Uterus (tissue), 4 donors: ENCODE results near the gene ST7. TPM values are rescaled to one million over a fixed set of nuclear protein-coding genes. Genes with fewer than 3 reads are reported as not detected.

Experiments used
- DNase-seq, 2 donors: peaks; one replicate each; pipeline ENCODE4 v3.0.0-alpha.2; 2019 to 2020
- H3K27ac ChIP-seq, 2 donors: fragments of 200-600 bp; sonication (generic); 1 replicate in 1 of 2; 2 replicates in 1 of 2; pipeline ENCODE4 v1.5.1; 2016 to 2018
- H3K27me3 ChIP-seq, 2 donors: fragments of 200-600 bp; sonication (generic); one replicate each; pipeline ENCODE4 v1.5.1; 2018 to 2019; ENCODE audit warnings: control low read depth in 1 of 2
- H3K36me3 ChIP-seq, 2 donors: fragments of 200-600 bp; sonication (generic); one replicate each; pipeline ENCODE4 v1.5.1; 2019; ENCODE audit warnings: control low read depth in 1 of 2
- H3K4me1 ChIP-seq, 2 donors: fragments of 200-600 bp; sonication (generic); one replicate each; pipeline ENCODE4 v1.5.1; 2018 to 2019; ENCODE audit warnings: control low read depth in 1 of 2
- H3K4me3 ChIP-seq, 2 donors: fragments of 200-600 bp; sonication (generic); 1 replicate in 1 of 2; 2 replicates in 1 of 2; pipeline ENCODE4 v1.5.1; 2018 to 2019; ENCODE audit warnings: mild to moderate bottlenecking in 1 of 2
- H3K9me3 ChIP-seq, 2 donors: fragments of 200-600 bp; sonication (generic); one replicate each; pipeline ENCODE4 v1.5.1; 2019; ENCODE audit warnings: control low read depth in 1 of 2
- POLR2A ChIP-seq, 2 donors: fragments of 450-650 bp; IDR thresholded peaks; one replicate each; pipeline ENCODE4 v1.6.1; 2016; ENCODE audit warnings: antibody characterized with exemption in 2 of 2, mild to moderate bottlenecking in 1 of 2, moderate library complexity in 1 of 2
- intact Hi-C: fragments of 100-400 bp; cut with DNase I; formaldehyde crosslinking; loops from one replicate; pipeline ENCODE4 v1.15.1; 2023; ENCODE audit warnings: low total_unique reads
- total RNA-seq, 4 donors: library from RNA; depleted of rRNA in 3 of 4; stranded (reverse); fragments of >200 nt in 3 of 4; gene quantifications; one replicate each; pipeline versions ENCODE4 v1.1.0 to v1.2.4, GENCODE V29; 2014 to 2023
- TF ChIP-seq, protein P1 (sequence below), 4 experiments: fragments of 200-600 bp in 2 of 4; fragments of 450-650 bp in 2 of 4; sonication (generic) in 2 of 4; IDR thresholded peaks; one replicate each; pipeline ENCODE4 v1.5.1; 2016 to 2019; ENCODE audit warnings: antibody characterized with exemption in 4 of 4, mild to moderate bottlenecking in 2 of 4, moderate library complexity in 1 of 4
- donor health status: DM: yes; HTN: yes; CAD: no.

ST7 gene
- total RNA-seq, 4 donors from 2014 or later, result 27.4 to 41.0 (median 31.4) TPM

DNA sequence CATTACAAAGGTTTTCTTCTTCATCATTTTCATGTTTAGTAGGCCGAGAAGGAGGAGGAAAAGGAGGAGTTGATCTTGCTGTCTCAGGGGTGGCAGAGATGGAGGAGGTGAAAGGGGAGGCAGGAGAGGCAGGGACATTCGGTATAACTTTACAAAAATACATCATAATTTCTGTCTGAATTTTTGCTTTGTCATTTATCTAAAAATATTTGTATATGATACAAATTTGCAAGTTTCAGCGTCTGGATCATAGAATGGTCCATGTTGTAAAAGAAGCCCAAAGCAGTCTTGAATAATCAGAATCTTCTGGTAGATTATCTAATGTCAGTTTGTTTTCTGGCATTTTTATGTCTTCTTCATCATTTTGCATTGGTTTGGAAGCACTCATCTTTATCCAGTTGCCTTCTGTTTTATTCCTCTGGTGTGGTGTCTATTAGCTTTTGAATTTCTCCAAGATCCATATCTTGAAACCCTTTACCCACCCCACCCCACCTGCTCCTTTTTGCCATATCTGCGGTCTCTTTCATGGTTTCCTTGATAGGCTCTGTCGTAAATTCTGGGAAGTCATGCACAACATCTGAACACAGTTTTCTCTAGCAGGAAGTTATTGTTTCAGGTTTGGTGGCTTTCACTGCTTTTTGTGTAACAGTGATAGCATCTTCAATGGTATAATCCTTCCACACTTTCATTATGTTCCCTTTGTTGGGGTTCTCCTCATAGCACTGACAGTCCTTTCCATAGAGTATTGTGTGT lies 95.0 kb downstream of the ST7 start:
- H3K36me3 ChIP-seq, result no peaks in the 10 kb centered on the region
- DNase-seq, result no peak
- TF ChIP-seq, protein P1, sequence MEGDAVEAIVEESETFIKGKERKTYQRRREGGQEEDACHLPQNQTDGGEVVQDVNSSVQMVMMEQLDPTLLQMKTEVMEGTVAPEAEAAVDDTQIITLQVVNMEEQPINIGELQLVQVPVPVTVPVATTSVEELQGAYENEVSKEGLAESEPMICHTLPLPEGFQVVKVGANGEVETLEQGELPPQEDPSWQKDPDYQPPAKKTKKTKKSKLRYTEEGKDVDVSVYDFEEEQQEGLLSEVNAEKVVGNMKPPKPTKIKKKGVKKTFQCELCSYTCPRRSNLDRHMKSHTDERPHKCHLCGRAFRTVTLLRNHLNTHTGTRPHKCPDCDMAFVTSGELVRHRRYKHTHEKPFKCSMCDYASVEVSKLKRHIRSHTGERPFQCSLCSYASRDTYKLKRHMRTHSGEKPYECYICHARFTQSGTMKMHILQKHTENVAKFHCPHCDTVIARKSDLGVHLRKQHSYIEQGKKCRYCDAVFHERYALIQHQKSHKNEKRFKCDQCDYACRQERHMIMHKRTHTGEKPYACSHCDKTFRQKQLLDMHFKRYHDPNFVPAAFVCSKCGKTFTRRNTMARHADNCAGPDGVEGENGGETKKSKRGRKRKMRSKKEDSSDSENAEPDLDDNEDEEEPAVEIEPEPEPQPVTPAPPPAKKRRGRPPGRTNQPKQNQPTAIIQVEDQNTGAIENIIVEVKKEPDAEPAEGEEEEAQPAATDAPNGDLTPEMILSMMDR (IDR thresholded peaks at IDR 0.05), result no peak
- TF ChIP-seq POLR2A (IDR thresholded peaks at IDR 0.05), result no peak
- H3K4me1 ChIP-seq, result peaks cover 0 to 14% of the 10 kb centered on the region in 2 donors
- no peaks in the 10 kb centered on the region for H3K27me3 ChIP-seq
- no peak overlapping the region for H3K4me3 ChIP-seq
- H3K27ac ChIP-seq, result no peak overlapping the region
- no peaks in the 10 kb centered on the region for H3K9me3 ChIP-seq
- intact Hi-C loops, result no loop called here

DNA sequence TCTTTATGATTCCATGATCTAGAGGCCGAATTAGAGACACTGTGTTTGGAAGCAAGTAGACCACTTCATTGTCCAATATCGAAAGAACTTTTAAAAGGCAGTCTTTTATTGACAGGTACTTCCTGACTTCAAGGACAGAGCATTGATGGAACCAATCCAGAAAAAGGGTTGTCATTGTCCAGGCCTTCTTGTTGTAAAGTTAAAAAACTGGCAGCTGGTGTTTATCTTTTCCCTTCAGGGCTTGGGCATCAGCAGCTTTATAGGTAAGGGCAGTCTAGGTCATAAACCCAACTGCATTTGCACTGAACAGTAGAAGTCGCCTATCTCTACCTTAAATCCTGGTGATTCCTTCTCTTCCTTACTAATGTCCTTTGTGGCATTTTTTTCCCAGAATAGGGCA lies 95.6 kb downstream of the ST7 start:
- intact Hi-C loops, result no loop called here
- Histone ChIP-seq H3K4me3 (no peak overlapping the region), H3K36me3 (no peaks in the 10 kb centered on the region), H3K9me3 (no peaks in the 10 kb centered on the region), H3K4me1 (peaks cover 0 to 14% of the 10 kb centered on the region in 2 donors), H3K27ac (no peak overlapping the region), H3K27me3 (no peaks in the 10 kb centered on the region)
- TF ChIP-seq, protein P1 (IDR thresholded peaks at IDR 0.05), result no peak
- no peak for DNase-seq

DNA sequence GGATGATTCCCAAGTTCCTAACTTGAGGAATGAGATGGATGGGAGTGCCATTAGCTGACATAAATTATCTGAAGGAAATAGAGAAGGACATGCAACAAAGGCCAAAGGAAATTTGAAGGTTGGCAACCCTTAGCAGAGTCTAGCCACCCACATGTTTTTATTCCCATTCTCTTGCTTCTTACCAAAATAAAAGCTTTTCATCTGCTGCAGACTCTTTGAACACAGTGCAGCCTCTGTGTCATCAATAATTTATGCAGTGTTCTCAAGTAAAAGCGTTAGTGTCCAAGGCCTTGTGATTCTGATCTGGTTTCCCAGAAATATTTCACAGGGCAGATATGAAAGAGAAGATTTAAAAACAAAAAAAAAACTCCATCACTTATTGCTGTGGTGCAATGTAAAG lies 98.5 kb downstream of the ST7 start:
- Histone ChIP-seq H3K4me1 (peaks cover 0 to 14% of the 10 kb centered on the region in 2 donors), H3K27me3 (no peaks in the 10 kb centered on the region), H3K36me3 (no peaks in the 10 kb centered on the region), H3K27ac (peak overlapping the region in 1 of 2 donors; percentile 1), H3K4me3 (no peak overlapping the region), H3K9me3 (no peaks in the 10 kb centered on the region)
- intact Hi-C loops, result no loop called here
- no peak for DNase-seq
- no peak for TF ChIP-seq POLR2A (IDR thresholded peaks at IDR 0.05)
- TF ChIP-seq, protein P1 (IDR thresholded peaks at IDR 0.05), result no peak

DNA sequence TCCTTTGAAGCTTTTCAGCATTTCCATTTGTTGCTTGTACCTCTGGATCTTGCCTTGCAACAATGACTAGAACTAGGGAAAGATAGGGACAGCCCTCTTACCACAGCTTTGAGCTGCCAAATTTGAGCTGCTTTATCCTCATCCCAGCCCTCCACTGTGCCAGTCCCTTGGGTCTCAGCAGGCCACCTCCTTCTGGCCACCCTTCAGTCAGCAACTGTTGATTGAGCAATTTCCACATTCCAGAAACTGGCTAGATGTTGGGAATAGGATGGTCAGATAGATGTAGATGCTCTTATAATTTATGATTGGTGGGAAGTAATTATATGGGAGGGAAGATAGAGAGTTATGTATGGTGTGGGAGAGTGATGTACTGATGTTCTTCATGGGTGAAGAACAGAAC lies 100.1 kb downstream of the ST7 start:
- no peak overlapping the region for H3K27ac ChIP-seq
- TF ChIP-seq, protein P1 (IDR thresholded peaks at IDR 0.05), result no peak
- no peak for TF ChIP-seq POLR2A (IDR thresholded peaks at IDR 0.05)
- no peaks in the 10 kb centered on the region for H3K36me3 ChIP-seq
- H3K4me1 ChIP-seq, result no peaks in the 10 kb centered on the region
- H3K4me3 ChIP-seq, result no peak overlapping the region
- intact Hi-C loops, result no loop called here
- H3K9me3 ChIP-seq, result no peaks in the 10 kb centered on the region
- no peak for DNase-seq
- H3K27me3 ChIP-seq, result no peaks in the 10 kb centered on the region

- no peaks in the 10 kb centered on the region for H3K9me3 ChIP-seq
- no peak overlapping the region for H3K4me3 ChIP-seq
- no peaks in the 10 kb centered on the region for H3K4me1 ChIP-seq
- intact Hi-C loops, result no loop called here
- no peak overlapping the region for H3K27ac ChIP-seq
- TF ChIP-seq, protein P1 (IDR thresholded peaks at IDR 0.05), result no peak
- no peak for TF ChIP-seq POLR2A (IDR thresholded peaks at IDR 0.05)
- H3K36me3 ChIP-seq, result no peaks in the 10 kb centered on the region
- no peaks in the 10 kb centered on the region for H3K27me3 ChIP-seq
- no peak for DNase-seq
Measured at GRCh38 chr7:117061751-117062150, 108.5 kb downstream of the ST7 start.
